BLaER1 treated with 17β-estradiol and CSF1 and Interleukin-3, amounts not matched to agents 10 nM and 100 nM (cell line): ENCODE data around the gene NEUROG2.

ENCODE experiments used
- H3K27ac ChIP-seq, 11 experiments: shearing (Covaris generic); formaldehyde crosslinking; 2 replicates each; pipeline ENCODE4 v1.8.1; 2022
- H3K27me3 ChIP-seq, 11 experiments: shearing (Covaris generic); formaldehyde crosslinking; 2 replicates each; pipeline ENCODE4 v1.8.1; 2022
- H3K36me3 ChIP-seq, 11 experiments: shearing (Covaris generic); formaldehyde crosslinking; 2 replicates each; pipeline ENCODE4 v1.8.1; 2022
- H3K4me1 ChIP-seq, 10 experiments: shearing (Covaris generic); formaldehyde crosslinking; 2 replicates each; pipeline ENCODE4 v1.8.1; 2022
- H3K4me2 ChIP-seq, 11 experiments: shearing (Covaris generic); formaldehyde crosslinking; 2 replicates each; pipeline ENCODE4 v1.8.1; 2022
- H3K4me3 ChIP-seq, 10 experiments: shearing (Covaris generic); formaldehyde crosslinking; 2 replicates each; pipeline ENCODE4 v1.8.1; 2022
- H3K9ac ChIP-seq, 11 experiments: shearing (Covaris generic); formaldehyde crosslinking; 2 replicates each; pipeline ENCODE4 v1.8.1; 2022
- H3K9me3 ChIP-seq, 11 experiments: shearing (Covaris generic); formaldehyde crosslinking; replicated peaks in 1 of 11; 2 replicates each; pipeline ENCODE4 v1.8.1; 2022
- H4K20me1 ChIP-seq, 11 experiments: shearing (Covaris generic); formaldehyde crosslinking; 2 replicates each; pipeline ENCODE4 v1.8.1; 2022
- Cebpa-rat ChIP-seq, 11 experiments: shearing (Covaris generic); IDR thresholded peaks; 2 replicates each; pipeline ENCODE4 v1.8.1; 2022

The NEUROG2 gene

GRCh38 chr4:112485930-112486329 is 30.1 kb downstream of the NEUROG2 start:
- TF ChIP-seq Cebpa-rat (IDR thresholded peaks at IDR 0.05): no peak
- Histone ChIP-seq H3K4me3 (no peak overlapping the region), H3K36me3 (no peaks in the 10 kb centered on the region), H3K4me2 (no peak overlapping the region), H4K20me1 (no peaks in the 10 kb centered on the region), H3K4me1 (no peaks in the 10 kb centered on the region), H3K27me3 (no peaks in the 10 kb centered on the region), H3K9me3 (peaks cover 32 to 40% (median 37%) of the 10 kb centered on the region in 11 experiments), H3K9ac (no peak overlapping the region), H3K27ac (no peak overlapping the region)

- Histone ChIP-seq H3K9me3 (no peaks in the 10 kb centered on the region), H3K36me3 (no peaks in the 10 kb centered on the region), H3K4me3 (no peak overlapping the region), H3K27ac (no peak overlapping the region), H3K4me1 (no peaks in the 10 kb centered on the region), H4K20me1 (no peaks in the 10 kb centered on the region), H3K27me3 (no peaks in the 10 kb centered on the region), H3K9ac (no peak overlapping the region), H3K4me2 (no peak overlapping the region)
- no peak for TF ChIP-seq Cebpa-rat (IDR thresholded peaks at IDR 0.05)
Measured at GRCh38 chr4:112473985-112474384, 42.0 kb downstream of the NEUROG2 start.

GRCh38 chr4:112472318-112472717 is 43.7 kb downstream of the NEUROG2 start:
- Histone ChIP-seq H3K36me3 (no peaks in the 10 kb centered on the region), H3K27ac (no peak overlapping the region), H4K20me1 (no peaks in the 10 kb centered on the region), H3K4me1 (no peaks in the 10 kb centered on the region), H3K9me3 (no peaks in the 10 kb centered on the region), H3K27me3 (no peaks in the 10 kb centered on the region), H3K9ac (no peak overlapping the region), H3K4me2 (no peak overlapping the region), H3K4me3 (no peak overlapping the region)
- TF ChIP-seq Cebpa-rat (IDR thresholded peaks at IDR 0.05): no peak
